Rectal smooth muscle tissue (tissue), 1 donor: ENCODE results near the gene ASGR2.

Experiments used
- H3K27ac ChIP-seq: one replicate; pipeline ENCODE4 v1.7.0; 2013; ENCODE audit warnings: low read depth, low read length, inconsistent platforms
- H3K27me3 ChIP-seq: one replicate; pipeline ENCODE4 v1.7.0; 2013; ENCODE audit warnings: low read length; ENCODE audit not compliant: control insufficient read depth, insufficient read depth
- H3K36me3 ChIP-seq: one replicate; pipeline ENCODE4 v1.7.0; 2013; ENCODE audit warnings: low read length; ENCODE audit not compliant: control insufficient read depth, insufficient read depth
- H3K4me1 ChIP-seq: one replicate; pipeline ENCODE4 v1.7.0; 2013; ENCODE audit warnings: low read length; ENCODE audit not compliant: control insufficient read depth, insufficient read depth
- H3K4me3 ChIP-seq: one replicate; pipeline ENCODE4 v1.7.0; 2013; ENCODE audit warnings: low read length
- H3K9ac ChIP-seq: one replicate; pipeline ENCODE4 v1.7.0; 2013; ENCODE audit warnings: low read length

ASGR2 gene

GRCh38 chr17:7120123-7120522 lies 5.5 kb upstream of the ASGR2 start:
- H3K27ac ChIP-seq: no peak overlapping the region
- no peaks in the 10 kb centered on the region for H3K36me3 ChIP-seq
- no peaks in the 10 kb centered on the region for H3K4me1 ChIP-seq
- no peak overlapping the region for H3K9ac ChIP-seq
- no peaks in the 10 kb centered on the region for H3K27me3 ChIP-seq
- H3K4me3 ChIP-seq: no peak overlapping the region

GRCh38 chr17:7119314-7119713 lies 4.7 kb upstream of the ASGR2 start:
- Histone ChIP-seq H3K9ac (no peak overlapping the region), H3K4me3 (no peak overlapping the region), H3K36me3 (no peaks in the 10 kb centered on the region), H3K27ac (no peak overlapping the region), H3K4me1 (no peaks in the 10 kb centered on the region), H3K27me3 (no peaks in the 10 kb centered on the region)

GRCh38 chr17:7114875-7115614 lies 423 bp upstream of the ASGR2 start:
- Histone ChIP-seq H3K4me1 (no peaks in the 10 kb centered on the region), H3K36me3 (no peaks in the 10 kb centered on the region), H3K27ac (no peak overlapping the region), H3K9ac (no peak overlapping the region), H3K4me3 (no peak overlapping the region), H3K27me3 (no peaks in the 10 kb centered on the region)

GRCh38 chr17:7113273-7114071 lies 1.1 kb downstream of the ASGR2 start:
- no peaks in the 10 kb centered on the region for H3K27me3 ChIP-seq
- no peaks in the 10 kb centered on the region for H3K36me3 ChIP-seq
- no peak overlapping the region for H3K9ac ChIP-seq
- H3K4me1 ChIP-seq: no peaks in the 10 kb centered on the region
- no peak overlapping the region for H3K27ac ChIP-seq
- no peak overlapping the region for H3K4me3 ChIP-seq

- H3K4me3 ChIP-seq: no peak overlapping the region
- peaks cover 3% of the 10 kb centered on the region for H3K27me3 ChIP-seq
- no peaks in the 10 kb centered on the region for H3K36me3 ChIP-seq
- no peak overlapping the region for H3K9ac ChIP-seq
- H3K4me1 ChIP-seq: no peaks in the 10 kb centered on the region
- no peak overlapping the region for H3K27ac ChIP-seq
Measured at GRCh38 chr17:7112510-7113108, 2.0 kb downstream of the ASGR2 start.

- peaks cover 3% of the 10 kb centered on the region for H3K27me3 ChIP-seq
- H3K4me3 ChIP-seq: no peak overlapping the region
- H3K9ac ChIP-seq: no peak overlapping the region
- no peaks in the 10 kb centered on the region for H3K4me1 ChIP-seq
- H3K36me3 ChIP-seq: no peaks in the 10 kb centered on the region
- no peak overlapping the region for H3K27ac ChIP-seq
Measured at GRCh38 chr17:7111784-7112509, 2.7 kb downstream of the ASGR2 start.

GRCh38 chr17:7110617-7111306 lies 3.9 kb downstream of the ASGR2 start:
- Histone ChIP-seq H3K4me3 (no peak overlapping the region), H3K36me3 (no peaks in the 10 kb centered on the region), H3K4me1 (no peaks in the 10 kb centered on the region), H3K27ac (no peak overlapping the region), H3K9ac (no peak overlapping the region), H3K27me3 (peaks cover 3% of the 10 kb centered on the region)

GRCh38 chr17:7109461-7110322 lies 4.9 kb downstream of the ASGR2 start:
- H3K4me1 ChIP-seq: no peaks in the 10 kb centered on the region
- no peak overlapping the region for H3K4me3 ChIP-seq
- H3K27ac ChIP-seq: no peak overlapping the region
- H3K36me3 ChIP-seq: no peaks in the 10 kb centered on the region
- H3K27me3 ChIP-seq: peaks cover 3% of the 10 kb centered on the region
- no peak overlapping the region for H3K9ac ChIP-seq

- Histone ChIP-seq H3K27ac (no peak overlapping the region), H3K4me1 (no peaks in the 10 kb centered on the region), H3K27me3 (peaks cover 3% of the 10 kb centered on the region), H3K36me3 (no peaks in the 10 kb centered on the region), H3K4me3 (no peak overlapping the region), H3K9ac (no peak overlapping the region)
Measured at GRCh38 chr17:7108981-7109380, 5.6 kb downstream of the ASGR2 start.

GRCh38 chr17:7108560-7108925 lies 6.1 kb downstream of the ASGR2 start:
- Histone ChIP-seq H3K4me3 (no peak overlapping the region), H3K27ac (no peak overlapping the region), H3K9ac (no peak overlapping the region), H3K27me3 (peaks cover 3% of the 10 kb centered on the region), H3K4me1 (no peaks in the 10 kb centered on the region), H3K36me3 (no peaks in the 10 kb centered on the region)

- Histone ChIP-seq H3K9ac (no peak overlapping the region), H3K27ac (no peak overlapping the region), H3K36me3 (no peaks in the 10 kb centered on the region), H3K4me1 (no peaks in the 10 kb centered on the region), H3K27me3 (peaks cover 3% of the 10 kb centered on the region), H3K4me3 (no peak overlapping the region)
Measured at GRCh38 chr17:7107795-7108559, 6.6 kb downstream of the ASGR2 start.
